LNCaP clone FGC (cell line): Measurements from ENCODE around the gene CCDC186.

Source experiments
- DNase-seq: peaks from one replicate; pipeline ENCODE4 v3.0.0-alpha.2; 2011; ENCODE audit warnings: low read depth
- H3K4me3 ChIP-seq: 2 replicates; pipeline ENCODE4 v1.5.1; 2011; ENCODE audit warnings: mild to moderate bottlenecking, low read depth, low read length, control low read depth
- CTCF ChIP-seq: IDR thresholded peaks from 2 replicates; pipeline ENCODE4 v1.5.1; 2012; ENCODE audit warnings: mild to moderate bottlenecking; ENCODE audit not compliant: control insufficient read depth, insufficient read depth; ENCODE audit errors: extremely low read depth

Gene CCDC186

GRCh38 chr10:114075093-114075492 is 98.9 kb downstream of the CCDC186 start:
- no peak for TF ChIP-seq CTCF
- no peak for DNase-seq
- H3K4me3 ChIP-seq = no peak overlapping the region

- no peak for DNase-seq
- no peak for TF ChIP-seq CTCF
- no peak overlapping the region for H3K4me3 ChIP-seq
Measured at GRCh38 chr10:114073395-114074186, 100.4 kb downstream of the CCDC186 start.

GRCh38 chr10:114071178-114071577 is 102.8 kb downstream of the CCDC186 start:
- DNase-seq = no peak
- TF ChIP-seq CTCF = no peak
- no peak overlapping the region for H3K4me3 ChIP-seq
